GM18907 (cell line): ENCODE measurements around the gene GPR55.

Experiments used
- ATAC-seq: cut with Tn5 transposase; IDR thresholded peaks from one replicate; pipeline ENCODE4 v1.9.1; 2021; ENCODE audit warnings: mild to moderate bottlenecking, moderate library complexity; ENCODE audit not compliant: unreplicated experiment

Gene GPR55

DNA sequence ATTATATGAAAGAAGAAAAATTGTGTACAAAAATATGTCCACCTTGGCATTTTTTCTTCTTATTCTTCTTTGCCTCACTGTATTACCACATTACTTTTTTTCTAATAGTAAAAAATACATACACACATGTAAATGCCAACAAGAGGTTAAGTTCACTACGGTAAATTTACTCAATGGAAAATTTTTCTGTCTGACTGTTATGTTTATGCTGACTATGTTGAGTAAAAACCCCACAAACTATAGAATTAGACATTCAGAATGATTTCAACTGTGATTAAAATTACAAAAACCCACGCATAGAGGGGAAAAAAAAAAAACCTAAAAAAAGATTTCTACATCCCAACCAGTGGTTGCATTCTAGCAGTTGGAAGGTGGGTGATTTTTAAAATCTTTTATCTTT is 5.4 kb downstream of the GPR55 start:
- no peak for ATAC-seq

- ATAC-seq, result no peak
These were observed 5.8 kb downstream of the GPR55 start for GRCh38 chr2:230919240-230919639.

GRCh38 chr2:230916218-230916617 is 8.8 kb downstream of the GPR55 start:
- ATAC-seq, result no peak

DNA sequence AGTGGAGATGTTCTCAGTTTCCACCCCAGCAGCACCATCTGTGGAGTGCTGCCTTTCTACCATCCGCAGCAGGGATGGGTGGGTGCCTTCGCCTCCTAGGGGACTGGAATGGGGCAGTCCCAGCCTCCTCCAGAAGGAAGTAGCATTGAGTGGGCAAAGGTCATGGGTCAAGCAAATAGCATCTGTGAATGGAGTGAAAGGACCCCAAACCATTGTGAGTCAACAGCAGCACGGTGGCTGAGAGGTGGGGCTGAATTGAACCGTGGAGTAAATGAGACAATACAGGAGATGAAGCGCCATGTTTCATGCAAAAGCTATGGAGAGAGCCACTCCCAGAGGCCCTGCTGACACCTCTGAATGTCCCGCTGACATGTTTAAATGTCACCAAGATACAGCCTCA is 9.7 kb downstream of the GPR55 start:
- no peak for ATAC-seq

- ATAC-seq, result no peak
These were observed 10.2 kb downstream of the GPR55 start for GRCh38 chr2:230914886-230915285.

DNA sequence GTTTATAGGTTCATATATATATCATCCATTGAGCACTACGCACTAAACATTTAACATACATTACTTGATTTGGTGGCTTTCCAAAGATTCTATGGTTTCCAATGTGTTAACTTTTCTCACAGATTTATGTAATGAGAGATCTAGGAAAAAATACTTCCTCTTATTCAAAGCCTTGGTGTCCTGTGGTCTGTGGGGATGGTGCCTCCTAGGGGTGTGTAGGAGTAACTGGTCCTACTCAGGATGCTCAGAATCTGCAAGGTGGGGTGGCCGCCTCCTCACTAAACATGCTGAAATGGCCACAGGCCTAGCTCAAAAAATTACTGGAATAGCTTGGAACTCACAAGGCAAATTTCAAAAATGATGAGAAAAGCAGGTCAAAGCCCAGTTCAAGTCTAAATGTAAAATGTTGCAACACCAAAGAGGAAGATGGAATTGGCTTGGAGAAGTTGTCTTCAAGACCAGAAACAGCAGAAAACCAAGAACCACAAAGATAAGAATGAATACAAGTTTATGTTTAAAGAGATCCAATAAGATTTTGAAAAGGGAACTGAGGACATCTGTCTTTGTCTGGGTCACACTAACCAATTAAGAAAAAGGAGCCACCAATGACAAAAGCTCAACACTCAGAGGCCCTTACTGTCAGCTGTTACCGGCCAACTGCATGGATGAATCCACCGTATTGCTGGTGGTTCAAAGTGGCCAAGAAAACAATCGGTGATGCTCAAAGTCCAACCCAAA is 11.5 kb downstream of the GPR55 start:
- ATAC-seq, result no peak

- ATAC-seq, result no peak
These were observed 12.3 kb downstream of the GPR55 start for GRCh38 chr2:230912724-230913123.

- ATAC-seq, result no peak
These were observed 13.0 kb downstream of the GPR55 start for GRCh38 chr2:230912046-230912445.

DNA sequence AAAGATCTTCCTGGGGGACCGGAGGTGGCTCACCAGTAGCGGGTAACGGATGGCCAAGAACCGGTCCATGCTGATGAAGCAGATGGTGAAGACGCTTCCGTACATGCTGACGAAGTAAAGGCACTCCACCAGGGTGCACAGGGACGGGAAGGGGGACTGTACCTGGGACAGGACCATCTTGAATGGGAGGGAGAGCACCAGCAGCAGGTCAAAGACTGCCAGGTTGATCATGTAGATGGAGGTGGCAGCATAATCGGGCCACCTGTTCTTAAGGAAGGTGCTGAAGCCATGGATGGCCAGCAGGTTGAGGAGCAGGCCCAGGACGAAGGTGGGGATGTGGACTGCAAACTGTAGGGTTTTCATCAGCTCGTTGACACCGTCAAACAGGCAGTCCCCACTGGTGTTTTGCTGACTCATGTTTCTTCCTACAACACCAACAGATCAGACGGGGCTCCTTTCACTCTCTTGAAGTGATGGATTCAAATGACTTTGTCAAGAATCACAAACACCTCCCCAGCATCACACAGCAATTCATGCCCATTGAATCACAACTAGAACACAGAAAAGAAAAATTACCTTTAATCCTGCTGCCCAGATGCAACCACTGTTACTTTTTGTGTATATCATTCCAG is 14.4 kb downstream of the GPR55 start:
- ATAC-seq, result no peak

- no peak for ATAC-seq
These were observed 15.0 kb downstream of the GPR55 start for GRCh38 chr2:230909841-230910545.

- no peak for ATAC-seq
These were observed 16.3 kb downstream of the GPR55 start for GRCh38 chr2:230908595-230909191.

GRCh38 chr2:230908092-230908594 is 16.9 kb downstream of the GPR55 start:
- no peak for ATAC-seq

GRCh38 chr2:230907361-230908091 is 17.5 kb downstream of the GPR55 start:
- no peak for ATAC-seq

DNA sequence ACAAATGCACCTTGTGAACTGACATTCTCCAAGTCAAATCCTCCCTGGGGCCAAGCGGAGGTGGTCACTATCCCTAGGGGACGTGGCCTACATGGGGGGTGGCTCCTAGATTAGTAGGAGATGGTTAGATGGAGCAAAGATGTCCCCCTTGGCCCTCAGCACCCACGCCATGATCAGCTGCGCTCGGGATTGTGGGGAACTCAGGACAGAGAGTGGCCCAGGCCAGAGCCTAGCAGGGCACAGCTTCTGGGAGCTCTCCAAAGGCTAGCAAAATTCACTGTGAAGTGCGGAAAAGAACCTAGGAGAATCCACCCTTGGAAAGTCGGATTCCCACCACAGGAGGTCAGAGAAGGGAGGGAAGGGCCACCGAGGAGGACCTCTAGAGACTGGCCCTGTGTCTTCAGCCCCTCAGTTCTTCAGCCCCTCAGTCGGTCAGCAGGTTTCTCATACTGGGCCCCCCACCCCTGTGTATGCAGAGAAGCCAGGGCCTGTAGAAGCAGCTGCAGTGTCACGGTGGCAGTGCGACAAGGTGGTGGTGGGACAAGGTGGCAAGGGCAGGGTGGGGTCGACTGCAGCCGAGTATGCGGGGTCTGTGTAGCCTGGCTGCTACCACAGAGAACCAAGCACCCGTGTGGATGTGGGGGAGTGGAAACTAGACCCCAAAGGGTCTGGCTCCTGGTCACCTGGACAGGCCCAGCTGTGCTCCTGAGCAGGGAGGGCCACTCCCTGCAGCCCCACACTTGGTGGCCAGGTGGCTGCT is 18.4 kb downstream of the GPR55 start:
- no peak for ATAC-seq

DNA sequence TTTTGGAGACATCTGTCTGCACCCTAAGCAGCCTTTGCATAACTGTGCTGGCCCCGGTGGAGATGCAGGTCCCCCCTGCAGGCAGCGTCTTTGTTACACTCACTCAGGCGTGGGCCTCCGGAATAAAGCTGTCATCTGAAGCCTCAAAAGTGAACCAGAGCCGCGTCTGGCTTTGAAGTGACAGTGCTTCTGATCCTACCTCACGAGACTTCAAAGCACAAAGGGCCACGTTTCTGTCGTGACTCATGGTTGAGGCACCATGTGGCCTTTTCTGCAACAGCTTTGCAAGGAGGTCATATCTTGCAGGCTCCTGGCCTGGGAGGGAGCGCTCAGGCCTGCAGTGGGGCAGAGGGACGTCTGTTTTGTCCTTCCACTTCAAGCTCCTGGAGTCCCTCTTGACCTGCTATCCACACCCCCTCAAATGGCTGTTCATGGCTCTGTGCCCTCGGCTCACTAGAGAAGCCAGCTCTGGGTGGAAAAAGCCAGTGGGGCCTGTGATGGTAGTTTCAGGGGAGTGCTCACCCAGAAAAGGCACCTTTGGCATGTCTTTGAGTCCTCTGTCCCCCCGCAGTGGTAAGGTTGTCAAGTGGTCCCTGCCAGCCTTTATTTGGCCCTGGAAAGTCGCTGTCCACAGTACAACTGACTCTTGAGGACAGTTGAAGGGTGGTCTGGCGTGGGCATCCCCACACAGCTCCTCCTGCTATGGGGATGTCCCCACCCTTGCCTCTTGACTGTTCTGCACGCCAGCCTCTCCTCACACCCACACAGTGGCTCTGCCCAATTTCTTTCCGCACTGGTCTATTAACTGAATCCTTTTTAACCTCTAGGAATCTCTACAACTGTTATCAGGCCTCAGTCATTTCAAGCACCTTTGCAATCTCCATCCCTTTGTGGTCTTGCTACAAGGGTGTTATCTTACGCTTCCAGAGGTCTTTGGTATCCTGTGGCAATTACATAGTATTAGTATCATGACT is 19.3 kb downstream of the GPR55 start:
- ATAC-seq, result no peak

- no peak for ATAC-seq
These were observed 20.1 kb downstream of the GPR55 start for GRCh38 chr2:230904856-230905447.

DNA sequence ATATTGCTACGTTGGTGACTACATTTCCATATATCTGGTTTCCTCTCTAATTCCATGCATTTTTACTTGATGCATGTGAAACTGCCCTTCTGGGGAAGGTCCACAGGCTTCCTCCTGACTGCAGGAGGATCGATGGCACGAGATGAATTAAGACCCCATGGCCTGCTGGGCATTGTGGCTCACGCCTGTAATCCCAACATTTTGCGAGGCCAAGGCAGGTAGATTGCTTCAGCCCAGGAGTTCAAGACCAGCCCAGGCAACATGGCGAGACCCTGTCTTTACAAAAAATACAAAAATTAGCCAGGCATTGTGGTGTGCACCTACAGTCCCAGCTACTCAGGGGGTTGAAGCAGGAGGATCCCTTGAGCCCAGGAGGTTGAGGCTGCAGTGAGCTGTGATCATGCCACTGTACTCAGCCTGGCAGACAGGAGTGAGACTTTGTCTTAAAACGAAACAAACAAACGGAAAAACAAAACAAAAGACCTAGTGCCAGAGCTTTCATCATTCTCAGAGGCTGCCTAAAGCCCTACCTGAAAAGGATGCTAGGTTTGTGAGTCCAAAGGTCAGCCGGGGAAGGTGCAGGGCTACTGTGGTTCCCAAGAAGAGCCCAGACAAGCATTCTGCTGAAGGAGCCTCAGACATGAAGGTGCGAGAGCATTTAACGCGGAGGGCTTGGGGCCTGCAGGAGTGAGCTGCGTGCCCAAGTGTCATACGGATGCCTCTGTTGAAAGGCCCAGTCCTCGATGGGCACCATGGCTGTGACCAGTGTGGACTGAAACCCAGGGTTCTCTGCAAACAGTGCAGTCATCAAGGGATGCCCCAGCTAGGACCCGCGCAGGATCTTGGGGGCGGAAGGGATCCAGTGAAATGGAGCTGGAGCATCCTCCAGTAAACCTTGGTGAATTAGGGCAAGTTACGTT is 21.6 kb downstream of the GPR55 start:
- no peak for ATAC-seq
